ENCODE results near the gene SEPTIN8.

The SEPTIN8 gene

DNA sequence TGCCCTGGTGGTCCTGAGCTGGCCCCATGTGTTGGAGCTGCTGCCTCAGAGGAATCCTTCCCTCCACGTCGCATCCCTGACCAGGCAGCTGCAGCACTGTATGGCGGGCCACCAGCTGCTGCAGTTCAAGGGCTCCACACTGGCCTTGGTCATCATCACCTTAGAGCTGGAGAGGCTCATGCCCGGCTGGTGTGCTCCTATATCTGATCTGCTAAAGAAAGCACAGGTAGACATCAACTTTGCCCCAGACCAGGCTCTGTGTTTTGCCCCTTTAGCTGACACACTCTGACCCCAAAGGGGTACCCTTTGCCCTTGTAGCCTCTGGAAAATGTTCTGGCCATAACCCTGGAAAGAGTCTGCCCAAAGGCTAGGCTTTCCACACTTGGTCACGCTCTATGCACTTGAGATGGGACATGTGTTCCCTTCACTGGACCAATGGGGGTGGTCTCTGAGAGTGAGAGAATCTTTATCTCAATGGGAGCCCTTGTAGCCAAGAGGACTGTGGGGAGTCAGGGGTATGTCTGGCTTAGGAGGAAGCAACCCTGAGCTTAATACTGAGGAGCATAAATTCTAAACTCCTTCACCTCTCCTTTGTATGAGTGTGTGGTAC lies 25.0 kb downstream of the SEPTIN8 start:
- in situ Hi-C loops (cut with HindIII; ENCODE audit: low sequenced_read_pairs) = loop anchor here (5.0 kb wide), 1 partner anchor 55 kb away; no protein-coding TSS in a partner anchor

DNA sequence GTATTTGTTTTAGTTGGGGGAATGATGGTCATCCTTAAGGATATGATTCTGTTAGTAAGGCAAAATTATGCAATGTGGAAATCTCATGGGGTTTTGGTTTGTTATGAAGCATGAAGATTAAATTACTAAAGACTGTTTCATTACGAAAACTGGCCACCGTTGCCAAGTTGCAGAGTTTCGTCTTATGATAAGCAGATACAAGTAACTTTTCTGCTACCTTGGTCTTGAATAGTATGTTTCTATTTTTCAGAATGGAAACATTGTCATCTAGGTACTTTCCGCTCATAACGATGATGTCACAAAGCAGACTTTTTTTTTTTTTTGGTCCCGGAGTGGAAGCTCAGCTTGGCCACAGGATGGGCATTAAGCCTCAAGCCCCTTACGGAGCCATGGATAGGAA lies 25.6 kb downstream of the SEPTIN8 start:
- in situ Hi-C loops (cut with HindIII; ENCODE audit: low sequenced_read_pairs) = loop anchor here (5.0 kb wide), 1 partner anchor 56 kb away; no protein-coding TSS in a partner anchor

DNA sequence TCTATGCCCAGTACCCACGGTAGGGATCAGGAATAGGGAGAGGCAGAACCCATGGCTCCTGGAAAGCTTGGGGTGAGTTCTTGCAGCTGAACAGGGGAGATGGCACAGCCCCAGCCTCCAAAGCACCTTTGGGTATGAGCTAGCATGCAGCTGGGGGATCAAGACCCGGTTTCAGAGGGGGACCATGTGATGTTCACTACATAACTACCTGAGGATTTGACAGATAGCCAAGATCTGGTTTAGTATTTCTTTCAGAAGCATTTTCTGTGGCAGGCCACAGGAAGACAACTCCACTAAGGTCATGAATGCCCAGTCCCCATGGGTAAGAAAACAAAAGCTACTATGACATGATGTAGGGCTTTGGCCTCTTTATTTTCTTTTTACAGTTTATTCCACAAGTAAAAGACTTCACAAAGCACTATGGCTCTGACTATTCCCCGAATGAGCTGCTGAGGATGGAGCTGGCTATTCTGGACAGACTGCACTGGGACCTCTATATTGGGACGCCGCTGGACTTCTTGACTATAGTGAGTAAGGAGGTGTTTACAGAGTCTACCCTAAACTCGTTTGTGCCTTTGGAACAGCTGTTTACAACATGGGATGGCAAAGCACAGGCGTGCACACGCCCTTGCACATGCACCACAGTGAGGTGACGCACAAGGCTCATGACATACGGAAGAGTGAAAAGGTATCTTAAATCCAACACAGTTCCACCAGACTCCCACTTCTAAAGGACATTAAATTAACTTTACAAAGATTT lies 26.4 kb downstream of the SEPTIN8 start:
- in situ Hi-C loops (cut with HindIII; ENCODE audit: low sequenced_read_pairs) = loop anchor here (5.0 kb wide), 1 partner anchor 57 kb away; no protein-coding TSS in a partner anchor

DNA sequence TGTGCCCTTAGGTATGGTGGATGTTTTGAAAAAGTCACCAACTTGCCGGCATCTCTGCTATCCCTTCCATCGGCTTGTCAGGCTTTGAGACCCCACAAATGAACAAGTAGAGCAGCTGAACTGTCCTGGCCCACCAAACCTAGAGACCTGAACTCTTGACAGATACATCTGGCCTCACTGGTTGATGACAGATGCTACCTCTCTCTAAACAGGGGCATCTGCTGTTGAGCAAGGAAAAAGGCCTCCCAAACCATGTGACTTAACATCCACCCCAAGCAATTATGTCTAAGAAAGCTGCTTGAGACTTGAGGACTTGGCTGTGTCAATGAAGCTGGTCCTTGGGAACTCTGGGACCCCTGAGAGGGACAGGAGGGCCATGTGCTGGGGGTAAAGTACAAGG lies 27.5 kb downstream of the SEPTIN8 start:
- in situ Hi-C loops (cut with HindIII; ENCODE audit: low sequenced_read_pairs) = no loop called here

DNA sequence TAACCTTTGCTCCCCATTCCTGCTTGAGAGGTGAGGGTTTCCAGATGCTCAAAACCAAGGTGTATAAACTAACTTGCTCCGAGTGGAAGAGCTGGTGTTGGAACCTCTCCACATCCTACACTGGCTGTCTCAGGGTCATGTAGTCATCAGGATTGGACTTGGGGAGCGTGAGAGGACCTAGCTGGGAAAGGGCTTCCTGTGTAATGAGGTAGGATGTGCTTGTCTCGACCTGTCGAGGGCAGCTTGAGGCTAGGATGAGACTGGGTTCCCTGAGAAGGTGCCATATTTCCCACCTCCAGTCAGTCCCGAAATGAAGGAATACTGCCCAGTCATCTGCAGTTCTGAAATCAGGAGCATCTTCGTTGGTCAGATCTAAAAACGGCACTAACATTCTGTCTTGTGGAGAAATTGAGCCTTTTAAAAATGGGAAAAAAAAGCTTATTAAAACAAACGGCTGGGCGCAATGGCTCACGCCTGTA lies 28.5 kb downstream of the SEPTIN8 start:
- in situ Hi-C loops (cut with HindIII; ENCODE audit: low sequenced_read_pairs) = no loop called here

DNA sequence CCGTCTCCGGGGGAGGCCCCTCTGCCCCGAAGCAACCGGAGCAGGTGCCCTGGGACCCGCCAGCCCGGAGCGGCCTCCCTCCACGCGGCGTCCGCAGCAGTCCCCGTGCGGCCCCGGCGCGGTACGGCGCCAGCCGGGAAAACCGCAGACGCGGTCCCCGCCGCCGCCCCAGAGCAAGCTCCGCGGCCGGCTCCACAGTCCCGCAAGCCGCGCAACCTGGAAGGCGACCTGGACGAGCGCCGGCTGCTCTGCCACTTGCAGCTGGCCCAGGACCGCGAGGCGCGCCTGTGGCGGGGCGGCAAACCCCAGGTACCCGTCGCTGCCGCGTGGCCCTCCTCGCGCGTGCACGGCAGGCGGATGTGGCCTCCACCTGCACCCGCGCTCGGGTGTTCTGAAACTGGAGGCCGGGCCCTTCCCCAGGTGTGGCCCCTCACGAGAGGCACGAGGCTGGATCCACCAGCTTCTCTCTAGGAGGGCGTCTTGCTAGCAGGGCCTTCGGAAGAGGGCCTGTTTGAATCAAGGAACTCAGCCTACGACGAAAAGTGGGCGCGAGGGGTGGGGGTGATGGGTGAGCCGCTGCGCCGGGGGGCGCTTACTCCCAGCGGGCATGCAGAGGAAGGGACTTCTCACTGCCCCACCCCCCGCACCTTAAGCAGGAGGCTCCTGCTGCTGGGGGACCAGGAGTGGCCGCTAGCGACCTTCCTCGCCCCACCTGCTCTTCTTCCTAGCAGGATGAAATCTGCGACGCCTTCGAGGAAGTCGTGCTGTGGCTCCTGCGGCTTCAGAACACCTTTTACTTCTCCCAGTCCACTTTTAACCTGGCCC lies 29.2 kb downstream of the SEPTIN8 start:
- in situ Hi-C loops (cut with HindIII; ENCODE audit: low sequenced_read_pairs) = no loop called here

DNA sequence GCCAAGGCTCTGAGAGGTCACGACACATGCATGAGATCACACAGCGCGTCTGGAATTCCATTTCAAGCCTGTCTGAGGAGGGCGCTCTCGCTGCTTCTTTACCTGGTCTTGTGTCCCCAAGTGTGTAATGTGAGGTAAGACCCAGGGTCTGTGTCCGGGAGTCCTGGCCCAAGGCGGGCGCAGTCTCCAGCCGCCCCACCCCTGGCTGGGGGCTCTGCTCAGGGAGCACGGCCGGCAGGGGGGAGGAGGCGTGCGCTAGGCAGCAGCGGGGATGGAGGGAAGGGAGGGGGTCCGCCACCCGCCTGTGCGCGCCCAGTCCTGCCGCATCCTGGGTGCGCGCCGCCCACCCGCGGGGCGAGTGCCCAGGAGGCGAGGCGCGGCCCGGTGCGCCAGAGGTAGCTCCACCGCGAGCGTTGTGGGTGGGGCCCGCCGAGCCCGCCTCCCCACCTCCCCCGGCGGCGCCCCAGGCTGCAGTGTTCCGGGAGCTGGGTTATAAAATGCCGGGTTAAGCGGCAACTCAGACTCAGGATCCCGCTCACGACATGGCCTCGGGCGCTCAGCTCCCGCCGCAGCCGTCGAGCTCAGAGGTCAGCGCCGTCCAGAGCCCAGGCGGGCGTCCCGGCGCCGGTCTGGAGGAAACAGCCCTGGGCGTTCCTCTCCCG lies 30.0 kb downstream of the SEPTIN8 start, which contains the start of gene CCNI2:
Gene CCNI2 (plus strand): TSS at position 473 of the 662 bp plus-strand sequence. CDS start 70 bp downstream, at position 543.
- in situ Hi-C loops (cut with HindIII; ENCODE audit: low sequenced_read_pairs) = no loop called here

DNA sequence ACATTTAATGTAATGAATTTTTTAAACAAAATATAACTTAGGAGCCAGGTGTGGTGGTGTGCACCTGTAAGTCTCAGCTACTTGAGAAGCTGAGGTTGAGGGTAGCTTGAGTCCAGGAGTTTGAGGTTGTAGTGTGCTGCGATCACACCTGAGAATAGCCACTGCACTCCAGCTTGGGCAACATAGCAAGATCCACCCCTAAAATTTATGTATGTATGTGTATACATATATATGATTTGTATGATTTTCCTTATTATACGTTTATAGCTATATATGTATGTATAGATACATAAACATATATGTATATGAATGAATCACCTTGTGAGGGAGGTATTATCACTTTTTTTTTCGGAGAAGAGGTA lies 30.5 kb downstream of the SEPTIN8 start:
- in situ Hi-C loops (cut with HindIII; ENCODE audit: low sequenced_read_pairs) = no loop called here

DNA sequence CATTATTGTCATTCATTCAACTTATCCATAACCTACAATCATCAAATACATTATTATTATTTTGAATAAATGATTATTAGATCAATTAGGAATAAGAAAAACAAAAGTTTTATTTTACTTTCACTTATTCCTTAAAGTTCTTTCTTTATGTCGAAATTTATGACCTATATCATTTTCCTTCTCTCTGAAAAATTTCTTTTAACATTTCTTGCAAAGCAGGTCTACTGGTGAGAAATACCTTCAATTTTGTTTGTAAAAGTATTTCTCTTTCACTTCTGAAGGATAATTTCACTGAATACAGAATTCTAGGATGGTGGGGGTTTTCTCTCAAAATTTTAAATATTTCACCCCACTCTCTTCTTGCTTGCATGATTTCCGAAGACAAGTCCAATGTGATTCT lies 32.4 kb downstream of the SEPTIN8 start:
- in situ Hi-C loops (cut with HindIII; ENCODE audit: low sequenced_read_pairs) = no loop called here

DNA sequence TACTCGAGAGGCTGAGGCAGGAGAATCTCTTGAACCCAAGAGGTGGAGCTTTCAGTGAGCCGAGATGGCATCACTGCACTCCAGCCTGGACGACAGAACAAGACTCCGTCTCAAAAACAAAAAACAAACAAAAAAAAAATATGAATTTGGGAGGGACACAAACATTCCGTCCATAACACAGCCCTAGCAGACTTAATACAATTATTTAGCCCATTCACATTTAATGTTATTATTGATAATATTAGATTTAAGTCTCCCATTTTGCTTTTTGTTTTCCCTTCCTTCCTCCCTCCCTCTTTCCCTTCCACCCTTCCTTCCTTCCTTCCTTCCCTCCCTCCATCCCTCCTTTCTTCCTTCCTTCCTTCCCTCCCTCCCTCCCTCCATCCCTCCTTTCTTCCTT lies 34.4 kb downstream of the SEPTIN8 start:
- in situ Hi-C loops (cut with HindIII; ENCODE audit: low sequenced_read_pairs) = no loop called here

DNA sequence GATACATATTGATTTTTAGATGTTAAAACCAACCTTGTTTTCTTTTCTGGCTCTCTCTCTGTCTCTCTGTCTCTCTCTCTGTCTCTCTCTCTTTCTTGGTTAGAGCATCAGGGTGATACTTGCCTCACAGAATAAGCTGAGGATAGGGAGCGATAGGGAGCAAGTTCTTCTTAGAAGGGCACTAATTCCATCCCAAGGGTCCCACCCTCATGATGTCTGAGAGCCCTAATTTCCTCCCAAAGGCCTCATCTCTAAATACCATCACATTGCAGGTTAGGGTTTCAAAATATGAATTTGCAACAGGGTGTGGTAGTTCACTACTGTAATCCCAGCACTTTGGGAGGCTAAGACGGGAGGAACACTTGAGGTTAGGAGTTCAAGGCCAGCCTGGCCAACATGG lies 34.9 kb downstream of the SEPTIN8 start:
- in situ Hi-C loops (cut with HindIII; ENCODE audit: low sequenced_read_pairs) = no loop called here

DNA sequence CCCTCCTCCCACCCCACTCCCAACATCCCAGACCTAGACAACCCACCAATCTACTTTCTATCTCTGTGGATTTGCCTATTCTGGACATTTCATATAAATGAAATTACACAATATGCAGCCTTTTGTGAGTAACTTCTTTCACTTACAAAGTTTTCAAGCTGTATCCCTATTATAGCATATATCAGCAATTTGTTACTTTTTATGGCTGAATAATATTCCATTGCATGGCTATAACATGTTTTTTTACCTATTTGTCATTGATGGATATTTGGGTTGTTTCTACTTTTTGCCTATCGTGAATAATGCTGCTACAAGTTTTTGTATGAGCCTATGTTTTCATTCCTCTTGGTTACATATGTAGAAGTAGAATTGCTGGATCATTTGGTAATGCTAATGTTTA lies 37.8 kb downstream of the SEPTIN8 start:
- in situ Hi-C loops (cut with HindIII; ENCODE audit: low sequenced_read_pairs) = no loop called here

DNA sequence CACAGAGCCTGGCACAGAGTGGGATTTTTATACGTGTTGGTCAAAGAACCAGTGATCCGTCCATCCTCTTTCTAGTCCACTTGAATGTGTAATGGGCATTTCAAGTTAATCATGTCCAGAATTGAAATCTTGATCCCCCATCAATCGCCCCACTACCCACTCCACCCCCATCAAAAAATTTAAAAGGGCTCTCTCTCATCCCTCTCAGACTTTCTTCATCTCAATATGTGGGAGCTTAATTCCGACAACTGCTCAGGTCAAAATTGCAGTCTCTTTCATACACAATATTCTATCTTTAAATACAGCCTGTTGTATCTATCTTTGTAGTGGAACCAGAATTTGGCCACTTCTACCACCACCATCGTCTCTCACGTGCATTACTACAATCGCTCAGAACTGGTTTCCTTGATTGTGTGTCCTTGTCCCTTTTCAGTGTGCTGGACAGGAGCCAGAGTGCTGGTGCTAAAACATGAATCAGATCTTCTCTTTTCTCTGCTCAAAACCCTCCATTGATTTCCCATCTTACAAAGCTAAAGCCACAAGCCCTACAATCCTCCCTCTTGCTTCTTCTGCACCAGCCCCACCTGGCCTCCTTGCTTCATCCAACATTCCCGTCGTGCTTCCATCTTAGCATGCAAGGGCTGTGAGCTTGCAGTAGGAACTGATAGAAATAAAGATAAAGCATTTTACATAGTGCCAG lies 38.9 kb downstream of the SEPTIN8 start:
- in situ Hi-C loops (cut with HindIII; ENCODE audit: low sequenced_read_pairs) = no loop called here

DNA sequence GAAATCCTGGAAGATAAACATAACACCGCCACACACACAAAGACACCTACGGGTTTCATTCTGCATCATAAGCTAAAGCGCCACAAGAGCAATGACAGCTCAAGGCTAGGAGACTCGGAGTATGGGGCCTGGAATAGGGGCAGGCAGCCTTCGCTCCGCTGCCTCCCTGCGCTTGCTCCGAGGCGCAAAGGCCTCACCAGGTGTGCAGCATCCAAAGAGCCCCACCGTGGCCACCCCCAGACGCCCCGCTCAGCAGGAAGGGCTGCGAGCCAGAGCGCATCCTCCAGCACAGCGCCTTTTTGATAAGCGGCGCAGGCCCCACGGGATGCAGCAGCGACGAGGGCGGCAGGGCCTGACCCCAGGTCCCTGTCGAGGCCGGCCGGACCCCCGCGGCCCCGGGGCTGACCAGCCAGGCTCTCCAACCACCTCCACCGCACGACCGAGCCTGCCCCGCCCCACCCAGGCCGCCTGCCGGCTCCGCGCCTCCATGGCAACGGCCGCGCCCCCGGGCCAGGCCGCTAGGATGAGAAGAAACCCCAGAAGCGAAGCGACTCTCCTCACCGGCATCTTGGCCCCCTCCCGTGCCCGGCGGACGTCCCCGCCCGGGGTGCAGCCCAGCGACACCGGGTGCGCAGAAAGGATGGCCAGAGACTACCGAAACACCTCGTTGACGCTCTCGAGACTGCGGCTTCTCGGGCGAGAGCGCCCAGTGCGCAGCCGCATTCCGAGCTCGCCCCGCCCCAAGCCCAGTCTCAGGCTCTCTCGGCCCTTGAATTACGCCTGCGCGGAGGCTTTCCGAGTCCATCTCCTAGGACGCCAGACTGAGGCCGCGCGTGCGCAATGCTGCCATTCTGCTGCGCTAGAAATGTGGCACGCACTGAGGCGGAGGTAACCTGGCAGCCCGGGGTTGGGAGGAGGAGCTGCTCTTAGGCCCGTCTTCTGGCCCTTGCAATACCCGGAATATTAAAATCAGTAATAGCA lies 39.9 kb downstream of the SEPTIN8 start, which contains the start of gene KIF3A:
Gene KIF3A (minus strand): TSS at position 694 of the 981 bp plus-strand sequence. CDS start 127 bp downstream, at position 567.
- in situ Hi-C loops (cut with HindIII; ENCODE audit: low sequenced_read_pairs) = no loop called here

DNA sequence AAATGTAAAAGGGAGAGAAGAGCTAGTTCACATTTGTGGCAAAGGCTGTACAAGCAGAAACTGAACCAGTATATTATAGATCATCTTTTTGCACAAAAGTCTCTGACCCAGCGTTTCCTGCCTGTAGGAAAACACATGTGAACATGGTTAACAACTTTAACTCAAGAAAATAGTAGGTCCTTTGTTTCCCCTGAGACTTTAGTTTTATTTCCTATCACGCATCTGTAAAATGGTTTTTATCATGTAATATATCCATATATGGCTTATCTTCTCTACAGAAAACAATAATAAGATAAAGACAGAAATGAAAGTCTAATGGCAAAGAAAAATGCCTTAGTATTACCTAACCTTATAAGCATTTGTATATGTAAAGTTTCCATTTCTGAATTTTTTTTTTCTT lies 42.4 kb downstream of the SEPTIN8 start:
- in situ Hi-C loops (cut with HindIII; ENCODE audit: low sequenced_read_pairs) = no loop called here

DNA sequence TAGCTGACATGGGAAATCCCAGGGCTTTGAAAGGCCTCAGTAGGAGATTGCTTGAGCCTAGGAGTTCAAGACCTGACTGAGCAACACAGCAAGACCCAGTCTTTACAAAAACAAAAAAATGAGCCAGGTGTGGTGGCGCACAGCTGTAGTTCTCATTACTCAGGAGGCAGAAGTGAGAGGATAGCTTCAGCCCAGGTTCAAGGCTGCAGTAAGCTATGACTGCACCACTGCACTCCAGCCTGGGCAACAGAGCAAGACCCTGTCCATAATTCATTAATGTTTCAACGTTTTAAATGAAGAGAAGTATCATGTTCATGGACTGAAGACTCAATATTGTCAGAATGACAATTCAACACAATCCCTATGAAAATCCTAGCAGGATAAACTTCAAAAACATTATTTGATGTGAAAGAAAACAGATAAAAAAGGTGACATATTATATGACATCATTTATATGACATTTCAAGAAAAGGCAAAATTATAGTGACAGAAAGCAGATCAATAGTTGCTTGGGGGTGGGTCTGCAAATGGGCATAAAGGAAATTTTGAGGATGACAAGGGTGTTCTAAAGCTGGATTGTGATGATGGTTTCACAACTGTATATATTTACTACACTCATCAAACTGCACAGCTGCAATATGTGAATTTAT lies 43.4 kb downstream of the SEPTIN8 start:
- in situ Hi-C loops (cut with HindIII; ENCODE audit: low sequenced_read_pairs) = no loop called here

DNA sequence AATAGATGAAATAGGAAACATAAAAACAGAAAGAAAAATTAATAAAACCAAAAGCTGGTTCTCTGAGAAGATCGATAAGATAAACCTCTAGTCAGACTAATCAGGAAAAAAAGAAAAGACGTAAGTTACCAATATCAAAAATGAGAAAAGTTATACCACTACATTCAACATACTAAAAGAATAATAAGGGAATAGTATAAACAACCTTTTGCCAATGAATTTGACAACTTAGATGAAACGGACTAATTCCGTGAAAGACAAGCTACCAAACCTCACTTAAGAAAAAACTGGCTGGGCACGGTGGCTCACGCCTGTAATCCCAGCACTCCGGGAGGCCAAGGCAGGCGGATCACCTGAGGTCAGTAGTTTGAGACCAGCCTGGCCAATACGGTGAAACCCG lies 47.1 kb downstream of the SEPTIN8 start:
- in situ Hi-C loops (cut with HindIII; ENCODE audit: low sequenced_read_pairs) = no loop called here

DNA sequence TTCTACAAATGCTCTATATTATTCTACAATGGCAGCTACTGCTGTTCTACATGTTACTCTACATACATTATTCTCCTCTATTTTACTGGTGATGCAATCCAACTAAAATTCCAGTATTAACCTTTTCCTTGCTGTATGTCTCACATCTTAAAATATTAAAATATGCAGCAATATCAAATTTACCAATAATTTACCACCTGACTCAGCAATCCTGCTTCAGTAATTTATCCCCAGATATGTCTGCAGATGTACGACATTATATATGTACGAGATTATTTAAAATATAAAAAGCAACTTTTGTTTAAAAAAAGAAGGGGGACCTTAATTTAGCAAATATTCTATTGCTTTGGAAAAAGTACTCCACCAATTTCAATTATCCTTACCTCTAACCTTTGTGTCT lies 51.3 kb downstream of the SEPTIN8 start:
- in situ Hi-C loops (cut with HindIII; ENCODE audit: low sequenced_read_pairs) = no loop called here

Data from endothelial cell of hepatic sinusoid (primary cell).